NB4 (cell line): ENCODE data around the gene FRY.
A peak's percentile ranks its signal among the peaks of the same experiment; 100 is the strongest.

ENCODE experiments used
- DNase-seq: peaks from one replicate; pipeline ENCODE4 v3.0.0; 2010; ENCODE audit warnings: low read depth
- H3K4me3 ChIP-seq: one replicate; pipeline ENCODE4 v1.5.1; 2011; ENCODE audit warnings: mild to moderate bottlenecking, low read depth, low read length, moderate library complexity
- MYC ChIP-seq: IDR thresholded peaks from 2 replicates; pipeline ENCODE4 v1.6.1; 2011; ENCODE audit warnings: low read depth, low read length
- POLR2A ChIP-seq: IDR thresholded peaks from 2 replicates; pipeline ENCODE4 v1.6.1; 2011; ENCODE audit warnings: mild to moderate bottlenecking; ENCODE audit not compliant: insufficient read length; ENCODE audit errors: extremely low read depth
- TF ChIP-seq, protein P1 (sequence below): IDR thresholded peaks from 2 replicates; pipeline ENCODE4 v1.6.1; 2011; ENCODE audit warnings: low read depth, low read length
- TF ChIP-seq, protein P2 (sequence below): IDR thresholded peaks from one replicate; pipeline ENCODE4 v1.5.1; 2012; ENCODE audit warnings: low read depth, low read length

The FRY gene

DNA sequence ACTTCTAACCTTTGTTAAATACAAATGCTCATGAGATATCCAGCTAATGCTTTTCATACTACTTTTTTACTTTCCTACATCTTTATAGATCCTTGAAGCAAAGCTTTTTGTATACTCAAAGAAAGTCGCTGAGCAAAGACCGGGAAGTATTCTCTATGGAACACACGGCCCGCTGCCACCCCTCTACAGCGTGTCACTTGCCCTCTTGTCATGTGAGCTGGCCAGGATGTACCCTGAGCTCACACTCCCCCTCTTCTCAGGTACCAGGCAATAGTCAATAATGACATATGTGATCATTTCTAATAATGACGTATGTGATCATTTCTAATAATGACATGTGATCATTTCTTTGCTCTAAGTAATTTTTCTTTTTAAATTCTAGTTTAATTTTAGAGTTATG is 170.7 kb downstream of the FRY start:
- TF ChIP-seq, protein P1, sequence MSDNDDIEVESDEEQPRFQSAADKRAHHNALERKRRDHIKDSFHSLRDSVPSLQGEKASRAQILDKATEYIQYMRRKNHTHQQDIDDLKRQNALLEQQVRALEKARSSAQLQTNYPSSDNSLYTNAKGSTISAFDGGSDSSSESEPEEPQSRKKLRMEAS = no peak
- TF ChIP-seq MYC = no peak
- TF ChIP-seq POLR2A = no peak
- TF ChIP-seq, protein P2, sequence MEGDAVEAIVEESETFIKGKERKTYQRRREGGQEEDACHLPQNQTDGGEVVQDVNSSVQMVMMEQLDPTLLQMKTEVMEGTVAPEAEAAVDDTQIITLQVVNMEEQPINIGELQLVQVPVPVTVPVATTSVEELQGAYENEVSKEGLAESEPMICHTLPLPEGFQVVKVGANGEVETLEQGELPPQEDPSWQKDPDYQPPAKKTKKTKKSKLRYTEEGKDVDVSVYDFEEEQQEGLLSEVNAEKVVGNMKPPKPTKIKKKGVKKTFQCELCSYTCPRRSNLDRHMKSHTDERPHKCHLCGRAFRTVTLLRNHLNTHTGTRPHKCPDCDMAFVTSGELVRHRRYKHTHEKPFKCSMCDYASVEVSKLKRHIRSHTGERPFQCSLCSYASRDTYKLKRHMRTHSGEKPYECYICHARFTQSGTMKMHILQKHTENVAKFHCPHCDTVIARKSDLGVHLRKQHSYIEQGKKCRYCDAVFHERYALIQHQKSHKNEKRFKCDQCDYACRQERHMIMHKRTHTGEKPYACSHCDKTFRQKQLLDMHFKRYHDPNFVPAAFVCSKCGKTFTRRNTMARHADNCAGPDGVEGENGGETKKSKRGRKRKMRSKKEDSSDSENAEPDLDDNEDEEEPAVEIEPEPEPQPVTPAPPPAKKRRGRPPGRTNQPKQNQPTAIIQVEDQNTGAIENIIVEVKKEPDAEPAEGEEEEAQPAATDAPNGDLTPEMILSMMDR = no peak
- H3K4me3 ChIP-seq = no peak overlapping the region
- no peak for DNase-seq

DNA sequence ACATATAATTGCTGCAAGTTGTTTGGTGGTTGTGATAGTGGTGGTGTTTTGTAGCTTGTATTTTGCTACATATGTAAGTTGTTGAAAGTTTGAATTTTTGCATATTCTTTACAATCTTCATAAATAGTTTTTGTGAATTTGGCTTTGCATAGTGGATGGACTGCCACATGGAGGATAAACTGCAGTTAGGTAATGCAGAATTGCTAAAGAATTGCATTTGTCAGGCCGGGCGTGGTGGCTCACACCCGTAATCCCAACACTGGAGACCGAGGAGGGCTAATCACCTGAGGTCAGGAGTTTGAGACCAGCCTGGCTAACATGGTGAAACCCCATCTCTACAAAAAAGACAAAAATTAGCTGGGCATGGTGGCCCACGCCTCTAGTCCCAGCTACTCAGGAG is 171.6 kb downstream of the FRY start:
- H3K4me3 ChIP-seq = no peak overlapping the region
- TF ChIP-seq MYC (no peak), POLR2A (no peak)
- TF ChIP-seq, protein P2 = no peak
- TF ChIP-seq, protein P1 = no peak
- DNase-seq = no peak

DNA sequence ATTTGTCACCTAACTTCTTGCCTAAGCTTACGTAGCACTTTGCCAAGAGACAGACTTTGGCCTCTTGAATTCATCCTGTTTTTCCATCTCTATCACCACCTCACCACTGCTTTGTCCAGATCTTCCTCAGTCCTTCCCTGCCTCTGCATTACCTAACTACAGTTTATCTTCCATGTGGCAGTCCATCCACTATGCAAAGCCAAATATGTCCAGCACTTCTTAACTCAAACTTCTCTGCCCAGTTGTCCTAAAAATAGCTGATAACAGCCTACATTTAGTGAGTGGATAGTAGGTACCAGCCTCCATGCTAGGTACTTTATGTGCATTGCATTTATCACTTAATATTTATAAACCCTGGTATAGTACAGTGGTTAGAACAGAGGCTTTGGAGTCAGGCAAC is 172.2 kb downstream of the FRY start:
- TF ChIP-seq, protein P2 = no peak
- TF ChIP-seq MYC = no peak
- H3K4me3 ChIP-seq = no peak overlapping the region
- DNase-seq = no peak

DNA sequence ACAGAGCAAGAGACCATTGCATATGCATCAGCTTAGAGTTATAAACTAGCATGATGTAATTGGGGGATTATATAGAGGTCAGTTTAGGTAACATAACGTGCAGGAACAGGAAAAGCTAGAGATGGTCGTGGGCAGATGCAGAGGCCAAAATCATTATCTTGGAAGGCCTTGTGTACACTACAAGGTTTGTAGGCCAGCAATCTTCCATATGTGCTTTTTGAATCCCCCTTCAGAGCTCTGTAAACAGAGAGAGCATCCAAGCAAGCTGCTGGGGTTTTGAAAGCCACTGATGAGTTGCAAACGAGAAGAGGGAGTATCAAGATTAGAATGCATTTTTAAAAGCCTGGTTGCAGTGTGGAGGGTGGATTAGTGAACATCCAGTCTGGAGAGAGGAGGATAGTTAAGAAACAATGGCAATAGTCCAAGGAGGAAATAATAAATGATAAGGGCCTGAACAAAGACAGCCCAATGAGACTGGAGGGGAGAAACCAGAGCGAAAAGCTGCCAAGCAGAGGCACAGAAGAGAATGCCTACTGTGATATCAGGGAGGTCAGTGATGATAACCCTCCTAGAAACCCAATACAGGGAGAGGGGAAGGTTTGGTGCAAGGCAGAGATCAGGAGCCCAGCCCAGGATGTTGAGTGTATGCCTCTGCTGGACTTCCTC is 174.0 kb downstream of the FRY start:
- TF ChIP-seq, protein P2 = no peak
- TF ChIP-seq POLR2A (no peak), MYC (no peak)
- TF ChIP-seq, protein P1 = no peak
- DNase-seq = peak; percentile 10
- H3K4me3 ChIP-seq = no peak overlapping the region

DNA sequence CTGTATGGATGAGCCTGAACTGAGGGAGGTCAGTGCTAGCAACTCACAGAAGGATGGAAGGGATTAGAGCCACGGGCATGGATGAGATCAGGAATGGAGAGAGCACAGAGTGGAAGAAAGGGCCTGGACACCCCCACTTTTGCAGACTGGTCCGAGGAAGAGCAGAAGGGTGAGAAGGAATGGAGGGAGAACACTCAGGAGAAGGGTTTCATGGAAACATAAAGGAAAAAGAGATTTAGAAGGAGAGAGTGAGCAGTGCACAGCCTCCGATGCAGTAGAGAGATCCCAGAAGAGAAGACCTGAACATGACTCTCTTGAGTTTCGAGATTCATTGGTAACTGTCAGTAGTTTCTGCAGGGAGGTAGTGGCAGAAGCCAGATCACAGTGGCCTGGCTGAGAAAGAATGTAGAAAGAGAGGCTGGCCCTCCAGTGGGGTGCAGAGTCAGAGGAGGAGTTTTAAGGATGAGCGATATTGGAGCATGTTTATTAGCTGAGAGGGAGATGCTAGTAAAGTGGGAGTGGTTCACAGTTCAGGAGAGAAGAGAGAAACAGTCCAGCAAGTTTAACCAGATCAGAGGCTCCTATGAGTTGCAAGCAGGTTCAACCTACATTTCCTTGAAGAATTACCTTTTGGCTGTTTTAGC is 174.6 kb downstream of the FRY start:
- TF ChIP-seq MYC (no peak), POLR2A (no peak)
- TF ChIP-seq, protein P2 = no peak
- TF ChIP-seq, protein P1 = no peak
- DNase-seq = no peak
- no peak overlapping the region for H3K4me3 ChIP-seq
